A673 (cell line): ENCODE data around the gene ST6GALNAC3. TPM values are rescaled to one million over a fixed set of nuclear protein-coding genes. Genes with fewer than 3 reads are reported as not detected.

ENCODE experiments used
- BruUV-seq: library from RNA; stranded (reverse); fragments of 400-500 nt; replicated peaks from 2 replicates; lab custom pipeline; 2021; lab: Mats Ljungman, UMichigan
- CTCF ChIA-PET: fragments of 300-600 bp; sonication (Branson Sonifier 250); formaldehyde crosslinking; loops from one replicate; lab custom pipeline; 2022; ENCODE audit warnings: antibody characterized with exemption; lab: Charles Lee
- POLR2A ChIA-PET: fragments of 300-600 bp; sonication (Branson Sonifier 250); formaldehyde crosslinking; loops from one replicate; lab custom pipeline; 2022; ENCODE audit warnings: antibody characterized with exemption; ENCODE audit not compliant: low non-redundant PET; lab: Charles Lee
- DNase-seq: peaks from one replicate; pipeline ENCODE4 v3.0.0-alpha.2; 2015; ENCODE audit warnings: low spot score
- H3K27ac ChIP-seq: fragments of 200-600 bp; sonication (generic); 2 replicates; pipeline ENCODE4 v1.5.1; 2016; ENCODE audit warnings: mixed run types, low read depth, mild to moderate bottlenecking, mixed read lengths, antibody characterized with exemption, low read length; ENCODE audit not compliant: poor library complexity, severe bottlenecking
- H3K27me3 ChIP-seq: fragments of 200-600 bp; sonication (generic); replicated peaks from 2 replicates; pipeline ENCODE4 v1.6.1; 2017; ENCODE audit warnings: mixed run types, low read depth, mild to moderate bottlenecking, mixed read lengths, antibody characterized with exemption, low read length; ENCODE audit not compliant: insufficient read depth, poor library complexity
- H3K36me3 ChIP-seq: fragments of 200-600 bp; sonication (generic); 2 replicates; pipeline ENCODE4 v1.6.1; 2016; ENCODE audit warnings: mixed run types, mild to moderate bottlenecking, mixed read lengths, antibody characterized with exemption, low read length; ENCODE audit not compliant: insufficient read depth, poor library complexity, severe bottlenecking
- H3K4me1 ChIP-seq: fragments of 200-600 bp; sonication (generic); 2 replicates; pipeline ENCODE4 v1.6.1; 2017; ENCODE audit warnings: mixed run types, mild to moderate bottlenecking, mixed read lengths, antibody characterized with exemption, low read length; ENCODE audit not compliant: insufficient read depth, poor library complexity, severe bottlenecking
- H3K4me3 ChIP-seq: fragments of 200-600 bp; sonication (generic); 2 replicates; pipeline ENCODE4 v1.5.1; 2016; ENCODE audit warnings: low read depth, mixed run types, mild to moderate bottlenecking, mixed read lengths, low read length; ENCODE audit not compliant: poor library complexity, severe bottlenecking
- H3K9me3 ChIP-seq: fragments of 200-600 bp; sonication (generic); 2 replicates; pipeline ENCODE4 v1.6.1; 2016; ENCODE audit warnings: mixed run types, low read depth, mild to moderate bottlenecking, mixed read lengths, antibody characterized with exemption, low read length; ENCODE audit not compliant: poor library complexity, severe bottlenecking
- EZH2 ChIP-seq: fragments of 200-600 bp; sonication (generic); IDR thresholded peaks from 2 replicates; pipeline ENCODE4 v1.6.1; 2017; ENCODE audit warnings: borderline replicate concordance, low read depth, mild to moderate bottlenecking, mixed read lengths, antibody characterized with exemption, low read length; ENCODE audit not compliant: poor library complexity, severe bottlenecking
- intact Hi-C: fragments of 100-400 bp; cut with micrococcal nuclease; formaldehyde crosslinking; loops from one replicate; pipeline ENCODE4 v1.10.0; 2022; ENCODE audit not compliant: unreplicated experiment
- total RNA-seq: library from RNA; stranded (reverse); gene quantifications from 2 replicates; pipeline ENCODE4 v1.2.3, GENCODE V29; 2021
- TF ChIP-seq, protein P1 (sequence below): fragments of 300-800, 200-600 bp; sonication (generic); conservative IDR thresholded peaks from 2 replicates; pipeline ENCODE4 v1.5.1; 2017; ENCODE audit warnings: low read depth, mild to moderate bottlenecking, antibody characterized with exemption, low read length, moderate library complexity, mixed read lengths

ST6GALNAC3 gene
- total RNA-seq, 1 experiment from 2014 or later, result 1.2 TPM

DNA sequence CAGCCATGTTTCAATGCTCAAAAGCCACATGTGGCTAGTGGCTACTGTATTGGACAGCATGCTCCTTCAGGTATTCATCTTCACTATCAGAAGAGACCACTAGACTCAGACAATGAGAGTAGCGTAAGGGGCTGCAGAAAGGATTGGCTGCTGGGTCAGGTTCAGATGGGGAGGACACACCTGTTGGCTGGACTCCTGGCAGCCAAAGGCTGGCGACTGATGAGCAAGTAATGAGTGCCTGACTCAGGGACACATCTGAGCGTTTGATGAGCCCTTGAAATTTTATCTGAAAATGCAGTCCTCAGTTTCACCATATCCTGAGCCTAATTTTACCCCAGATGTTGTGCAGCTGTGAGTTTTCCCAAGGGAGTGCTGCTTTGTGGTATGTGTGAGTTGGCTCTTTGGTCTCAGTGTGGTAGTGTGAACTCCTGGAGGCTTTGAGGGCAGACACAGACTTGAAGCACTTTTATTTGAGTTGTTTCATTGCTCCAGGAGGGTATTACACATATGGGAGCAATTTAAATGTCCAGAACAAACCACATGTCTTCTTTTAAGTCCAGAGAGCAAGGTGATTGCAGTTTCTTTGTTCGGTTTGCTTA, 9.6 kb downstream of the ST6GALNAC3 start:
- no peak for TF ChIP-seq EZH2
- TF ChIP-seq, protein P1, sequence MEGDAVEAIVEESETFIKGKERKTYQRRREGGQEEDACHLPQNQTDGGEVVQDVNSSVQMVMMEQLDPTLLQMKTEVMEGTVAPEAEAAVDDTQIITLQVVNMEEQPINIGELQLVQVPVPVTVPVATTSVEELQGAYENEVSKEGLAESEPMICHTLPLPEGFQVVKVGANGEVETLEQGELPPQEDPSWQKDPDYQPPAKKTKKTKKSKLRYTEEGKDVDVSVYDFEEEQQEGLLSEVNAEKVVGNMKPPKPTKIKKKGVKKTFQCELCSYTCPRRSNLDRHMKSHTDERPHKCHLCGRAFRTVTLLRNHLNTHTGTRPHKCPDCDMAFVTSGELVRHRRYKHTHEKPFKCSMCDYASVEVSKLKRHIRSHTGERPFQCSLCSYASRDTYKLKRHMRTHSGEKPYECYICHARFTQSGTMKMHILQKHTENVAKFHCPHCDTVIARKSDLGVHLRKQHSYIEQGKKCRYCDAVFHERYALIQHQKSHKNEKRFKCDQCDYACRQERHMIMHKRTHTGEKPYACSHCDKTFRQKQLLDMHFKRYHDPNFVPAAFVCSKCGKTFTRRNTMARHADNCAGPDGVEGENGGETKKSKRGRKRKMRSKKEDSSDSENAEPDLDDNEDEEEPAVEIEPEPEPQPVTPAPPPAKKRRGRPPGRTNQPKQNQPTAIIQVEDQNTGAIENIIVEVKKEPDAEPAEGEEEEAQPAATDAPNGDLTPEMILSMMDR, result no peak

DNA sequence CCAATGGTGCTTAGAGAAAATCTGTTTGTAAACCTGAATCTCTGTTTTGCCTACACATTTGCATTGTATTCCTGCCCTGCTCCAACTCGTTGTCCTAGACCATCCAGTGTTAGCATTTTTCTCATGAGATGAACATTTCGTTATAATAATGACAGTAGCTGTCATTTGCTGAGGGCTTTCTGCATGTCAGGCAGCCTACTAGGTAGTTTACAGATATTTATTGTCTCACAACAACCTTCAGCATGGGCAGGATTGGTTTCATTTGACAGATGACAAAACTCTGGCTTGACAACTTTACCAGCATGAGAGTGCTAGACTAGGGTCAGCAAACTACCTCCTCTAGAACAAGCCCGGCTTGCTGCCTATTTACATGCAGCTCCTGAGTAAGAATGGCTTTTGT, 10.1 kb downstream of the ST6GALNAC3 start:
- no peaks in the 10 kb centered on the region for H3K36me3 ChIP-seq
- H3K4me1 ChIP-seq, result no peaks in the 10 kb centered on the region
- BruUV-seq, result no TSS peak
- no peaks in the 10 kb centered on the region for H3K9me3 ChIP-seq
- H3K4me3 ChIP-seq, result no peak overlapping the region
- CTCF ChIA-PET, result no interaction called here
- H3K27me3 ChIP-seq, result no peaks in the 10 kb centered on the region
- intact Hi-C loops, result no loop called here
- TF ChIP-seq EZH2, result no peak
- TF ChIP-seq, protein P1, result no peak
- POLR2A ChIA-PET, result no interaction called here
- DNase-seq, result no peak
- no peak overlapping the region for H3K27ac ChIP-seq

More for the DNA sequence above, 9.6 kb downstream of the ST6GALNAC3 start:
- H3K9me3 ChIP-seq, result no peaks in the 10 kb centered on the region
- no peak overlapping the region for H3K27ac ChIP-seq
- no peaks in the 10 kb centered on the region for H3K27me3 ChIP-seq
- intact Hi-C loops, result no loop called here
- no peak overlapping the region for H3K4me3 ChIP-seq
- CTCF ChIA-PET, result no interaction called here
- H3K36me3 ChIP-seq, result no peaks in the 10 kb centered on the region
- no TSS peak for BruUV-seq
- POLR2A ChIA-PET, result no interaction called here
- H3K4me1 ChIP-seq, result no peaks in the 10 kb centered on the region
- DNase-seq, result peak; percentile 6

DNA sequence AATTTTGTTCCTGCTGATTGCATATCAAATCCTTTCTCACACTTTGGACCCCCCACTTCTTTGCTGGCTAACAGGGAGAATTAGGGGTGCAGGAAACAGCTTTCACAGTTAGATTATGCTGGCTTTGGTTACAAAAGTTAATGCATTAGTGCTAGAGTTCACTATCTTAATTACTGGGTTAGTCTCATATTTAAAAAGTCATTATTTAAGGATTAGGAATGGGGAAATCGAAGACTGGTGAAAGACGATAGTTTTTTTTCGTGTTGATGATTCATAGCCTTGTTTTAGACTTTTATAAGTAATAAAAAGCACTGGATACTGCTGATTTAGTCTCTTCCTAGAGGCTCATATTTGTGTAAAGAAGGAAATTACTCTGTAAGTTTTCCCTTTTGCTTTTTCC, 11.6 kb downstream of the ST6GALNAC3 start:
- TF ChIP-seq EZH2, result no peak
- TF ChIP-seq, protein P1, result no peak
- intact Hi-C loops, result no loop called here
- Histone ChIP-seq H3K4me3 (no peak overlapping the region), H3K27ac (no peak overlapping the region), H3K36me3 (no peaks in the 10 kb centered on the region), H3K4me1 (no peaks in the 10 kb centered on the region), H3K27me3 (no peaks in the 10 kb centered on the region), H3K9me3 (no peaks in the 10 kb centered on the region)
- ChIA-PET CTCF (no interaction called here), POLR2A (interaction anchor here (0.7 kb wide), 1 partner anchor 90 kb away, joined by 3 read pairs; no protein-coding TSS in a partner anchor)
- no TSS peak for BruUV-seq
- DNase-seq, result no peak
